CD4-positive, alpha-beta T cell treated with Interleukin-12 subunit alpha and Interleukin-12 subunit beta, for 1 hour (primary cell): ENCODE measurements around the gene GTF3C6.
"Not testable (repeated sequence)": the region's sequence is repeated elsewhere in the genome, so short reads cannot be mapped to it uniquely, and the experiment has no call there.

Experiments
- DNase-seq: peaks from one replicate; pipeline ENCODE4 v3.0.0-alpha.2; 2020

Gene GTF3C6

GRCh38 chr6:110958329-110959192 lies at the start of gene GTF3C6:
Gene GTF3C6 (plus strand): TSS chr6:110958706. CDS start chr6:110958770, 64 bp downstream.
- DNase-seq = peak; percentile 93

DNA sequence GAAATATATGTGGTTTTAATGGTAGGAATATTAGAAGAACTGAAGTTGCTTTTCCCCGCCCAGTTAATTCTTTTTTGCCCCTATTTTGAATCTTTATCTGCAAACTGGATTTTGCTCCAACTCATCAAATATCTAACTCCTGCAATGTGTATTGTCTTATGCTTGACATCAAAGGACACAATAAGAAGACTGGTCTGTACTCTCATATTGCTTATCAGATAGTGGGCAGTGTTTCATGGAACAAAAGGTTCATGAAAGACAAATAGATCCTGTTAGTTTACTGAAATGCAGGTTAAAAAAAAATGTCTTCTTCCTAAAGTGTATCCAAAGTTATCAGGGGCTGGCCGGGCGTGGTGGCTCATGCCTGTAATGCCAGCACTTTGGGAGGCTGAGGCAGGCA lies 27.7 kb upstream of the GTF3C6 start:
- DNase-seq = no peak

DNA sequence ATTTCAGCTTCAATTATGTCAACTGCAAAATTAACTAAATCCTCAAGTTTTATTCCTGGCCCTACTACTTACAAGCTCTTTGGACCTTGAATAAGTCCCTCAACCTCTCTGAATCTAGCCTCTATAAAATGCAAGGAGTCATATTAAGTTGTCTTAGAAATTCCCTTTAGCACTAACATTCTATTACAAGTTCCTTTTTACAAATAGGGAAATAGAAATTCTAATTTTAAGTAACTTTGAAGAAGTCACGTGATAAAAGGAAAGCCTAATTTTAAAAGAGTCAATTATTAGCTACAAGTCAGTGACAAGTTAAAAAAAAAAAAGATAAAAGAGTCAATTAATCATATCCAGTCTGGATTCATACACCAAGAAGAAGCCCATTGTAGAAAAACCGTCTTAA lies 24.6 kb upstream of the GTF3C6 start:
- DNase-seq = no peak

DNA sequence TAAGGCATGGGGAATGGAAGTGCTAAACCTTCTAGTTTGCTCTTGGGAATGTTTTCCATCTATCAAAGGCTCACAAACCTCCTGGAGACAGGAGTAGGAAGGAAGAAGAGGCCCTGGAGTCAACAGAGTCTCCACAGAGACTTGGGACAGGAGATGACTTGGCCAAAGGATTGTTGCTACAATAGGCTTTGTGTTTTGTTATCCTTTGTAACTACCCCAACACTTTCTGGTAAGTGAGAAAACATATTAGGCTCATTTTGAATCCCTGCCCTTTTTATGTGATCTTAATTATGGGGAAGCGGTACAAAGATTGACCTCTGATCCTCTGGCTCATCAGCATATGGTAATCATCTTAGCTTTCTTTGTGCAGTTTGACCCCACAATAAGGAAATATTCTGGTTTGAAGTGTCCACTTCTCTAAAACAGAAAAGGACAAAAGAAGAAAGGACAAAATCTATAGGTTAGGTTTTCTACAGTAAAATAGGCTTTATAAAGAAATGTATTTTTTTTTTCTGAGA lies 24.1 kb upstream of the GTF3C6 start:
- DNase-seq = no peak

DNA sequence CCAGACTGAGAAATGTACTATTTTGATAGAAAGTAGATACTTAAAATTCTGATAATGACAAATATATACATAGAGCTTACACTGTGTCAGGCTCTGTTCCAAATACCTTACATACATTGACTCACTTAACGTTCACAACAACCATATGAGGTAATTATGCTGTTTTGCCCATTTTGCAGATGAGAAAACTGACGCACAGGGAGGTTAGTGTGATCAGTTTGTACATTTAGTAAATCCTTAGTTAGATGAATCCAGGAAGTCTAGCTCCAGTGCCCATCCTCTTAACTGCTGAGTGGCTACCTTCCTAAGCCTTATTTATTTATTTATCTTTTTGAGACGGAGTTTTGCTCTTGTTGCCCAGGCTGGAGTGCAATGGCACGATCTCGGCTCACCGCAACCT lies 23.3 kb upstream of the GTF3C6 start:
- no peak for DNase-seq

DNA sequence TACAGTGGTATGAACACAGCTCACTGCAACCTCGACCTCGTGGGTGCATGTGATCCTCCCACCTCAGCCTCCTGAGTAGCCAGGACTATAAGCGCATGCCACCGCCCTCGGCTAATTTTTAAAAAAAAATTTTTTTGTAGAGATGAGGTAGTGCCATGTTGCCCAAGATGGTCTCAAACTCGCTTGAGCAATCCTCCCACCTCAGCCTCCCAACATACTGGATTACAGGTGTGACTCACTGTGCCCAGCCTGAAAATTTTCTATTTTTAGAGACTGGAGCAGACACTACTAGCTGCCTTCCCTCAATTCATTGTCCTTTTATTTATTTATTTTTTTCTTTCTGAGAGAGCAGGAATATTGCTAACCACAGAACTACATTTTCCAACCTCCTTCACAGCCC lies 20.3 kb upstream of the GTF3C6 start:
- no peak for DNase-seq

- DNase-seq = no peak
These were observed 18.9 kb upstream of the GTF3C6 start for GRCh38 chr6:110939429-110940200.

DNA sequence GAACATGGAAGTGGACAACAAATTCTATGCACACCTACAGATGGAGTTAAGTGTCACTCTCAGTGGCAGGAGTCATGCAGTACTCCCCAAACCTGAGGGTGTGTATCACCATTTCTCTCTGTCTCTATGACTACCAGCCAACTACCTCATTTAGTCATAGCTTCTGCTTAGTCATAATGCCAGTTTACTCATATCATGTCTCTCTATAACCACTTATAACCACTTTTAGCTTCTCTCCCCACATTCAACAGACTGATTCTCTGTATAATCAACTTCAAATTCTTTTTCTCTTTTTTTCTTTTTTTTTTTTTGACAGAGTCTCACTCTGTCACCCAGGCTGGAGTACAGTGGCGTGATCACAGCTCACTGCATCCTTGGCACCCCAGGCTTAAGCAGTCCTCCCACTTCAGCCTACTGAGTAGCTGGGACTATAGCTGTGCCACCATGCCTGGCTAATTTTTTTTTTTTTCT lies 13.8 kb upstream of the GTF3C6 start:
- peak; percentile 40 for DNase-seq

DNA sequence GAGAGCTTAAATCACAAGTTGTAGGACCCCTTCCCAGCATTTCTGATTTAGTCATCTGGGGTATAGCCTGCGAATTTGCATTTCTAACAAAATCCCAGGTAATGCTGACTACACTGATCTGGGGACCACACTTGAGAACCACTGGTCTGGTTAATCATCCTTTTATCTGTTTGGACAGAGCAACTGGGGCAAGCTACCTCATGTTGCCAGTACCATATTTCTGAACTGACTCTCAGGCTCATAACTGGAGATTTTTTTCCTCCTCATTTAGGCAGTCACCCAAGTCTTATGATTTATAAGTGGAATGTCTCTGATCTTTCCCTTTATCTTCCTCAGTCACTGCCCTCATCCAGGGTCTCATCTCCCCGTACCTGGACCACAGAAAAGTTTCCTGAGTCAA lies 12.0 kb upstream of the GTF3C6 start:
- DNase-seq = no peak

DNA sequence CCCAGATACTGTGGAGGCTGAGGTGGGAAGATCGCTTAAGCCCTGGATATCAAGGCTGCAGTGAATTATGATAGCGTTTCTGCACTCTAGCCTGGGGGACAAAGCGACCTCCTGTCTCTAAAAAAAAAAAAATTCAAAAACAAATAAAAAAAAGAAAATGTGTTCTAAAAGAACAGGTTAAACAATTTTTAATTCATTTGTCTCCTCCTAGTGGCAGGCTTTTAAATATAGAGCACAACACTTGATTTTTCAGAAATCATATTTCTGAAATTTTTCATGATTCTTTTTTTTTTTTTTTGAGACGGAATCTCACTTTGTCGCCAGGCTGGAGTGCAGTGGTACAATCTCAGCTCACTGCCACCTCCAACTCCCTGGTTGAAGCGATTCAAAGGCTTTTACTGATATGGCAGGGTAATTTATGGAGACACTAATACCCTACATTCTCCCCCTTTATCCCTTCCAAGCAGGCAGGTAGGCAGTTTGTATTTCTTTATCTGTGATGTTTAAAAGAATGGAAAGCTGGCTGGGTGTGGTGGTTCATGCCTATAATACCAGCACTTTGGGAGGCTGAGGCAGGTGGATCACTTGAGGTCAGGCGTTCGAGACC lies 8.7 kb upstream of the GTF3C6 start:
- peak; percentile 51 for DNase-seq

- DNase-seq = no peak
These were observed 8.1 kb upstream of the GTF3C6 start for GRCh38 chr6:110950440-110950839.

- no peak for DNase-seq
These were observed 7.5 kb upstream of the GTF3C6 start for GRCh38 chr6:110951008-110951407.

DNA sequence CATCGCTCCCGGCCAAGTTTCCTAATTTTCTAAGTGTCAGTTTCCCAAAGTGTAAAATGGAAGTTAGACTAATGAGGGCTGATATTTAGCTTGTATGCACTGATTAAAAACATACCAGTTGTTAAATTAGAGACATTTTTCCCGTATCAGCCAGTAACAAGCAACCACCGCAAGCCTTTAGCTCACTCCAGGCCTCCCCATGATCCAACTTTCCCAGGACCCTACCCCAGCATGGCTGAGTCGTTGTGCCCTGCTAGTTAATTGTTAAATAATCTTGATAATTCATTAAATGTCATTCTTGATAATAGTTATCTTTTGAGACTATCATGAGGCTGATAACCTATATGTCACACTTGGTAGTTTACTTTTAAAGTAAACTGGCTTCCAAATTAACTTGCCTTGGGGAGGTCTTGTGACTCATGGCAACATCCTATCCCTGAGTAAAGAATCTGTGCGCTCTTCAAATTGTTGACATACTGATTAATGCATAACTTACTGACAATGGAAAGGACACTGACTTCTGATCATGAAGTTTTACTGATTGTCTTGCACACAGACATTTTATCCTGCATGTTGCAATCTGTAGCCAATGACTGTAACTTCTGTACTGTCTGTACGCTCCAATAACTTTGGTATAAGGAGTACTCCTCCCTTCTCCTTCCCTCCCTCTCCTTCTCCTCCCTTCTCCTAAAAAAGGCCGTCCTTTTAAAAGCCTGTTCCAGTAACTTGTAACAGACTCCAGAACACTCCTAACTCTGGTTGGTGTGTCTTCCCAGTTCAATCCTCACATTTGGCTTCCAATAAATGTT lies 6.3 kb upstream of the GTF3C6 start:
- no peak for DNase-seq

- no peak for DNase-seq
These were observed 4.7 kb upstream of the GTF3C6 start for GRCh38 chr6:110953633-110954303.

DNA sequence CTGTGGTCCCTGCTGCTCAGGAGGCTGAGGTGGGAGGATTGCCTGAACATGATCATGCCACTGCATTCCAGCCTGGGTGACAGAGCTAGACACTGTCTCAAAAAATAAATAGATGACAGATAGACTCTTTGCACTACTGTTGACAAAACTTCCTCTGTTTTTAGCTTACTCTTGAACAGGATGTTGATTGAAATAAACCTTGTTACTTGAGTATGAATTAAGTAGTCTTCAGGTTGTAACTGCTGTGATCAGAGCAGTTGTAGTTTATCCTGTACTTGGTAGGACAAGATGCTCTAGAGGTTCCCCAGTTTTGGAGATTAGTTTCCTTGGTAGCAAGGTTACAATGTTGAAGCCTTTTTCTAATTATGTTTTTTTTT lies 1.5 kb downstream of the GTF3C6 start:
- DNase-seq = no peak

- not testable (repeated sequence) for DNase-seq
These were observed 4.1 kb downstream of the GTF3C6 start for GRCh38 chr6:110962636-110963035.

GRCh38 chr6:110965629-110966229 lies 7.2 kb downstream of the GTF3C6 start:
- no peak for DNase-seq

- DNase-seq = not testable (repeated sequence)
These were observed 10.2 kb downstream of the GTF3C6 start for GRCh38 chr6:110968661-110969060.

DNA sequence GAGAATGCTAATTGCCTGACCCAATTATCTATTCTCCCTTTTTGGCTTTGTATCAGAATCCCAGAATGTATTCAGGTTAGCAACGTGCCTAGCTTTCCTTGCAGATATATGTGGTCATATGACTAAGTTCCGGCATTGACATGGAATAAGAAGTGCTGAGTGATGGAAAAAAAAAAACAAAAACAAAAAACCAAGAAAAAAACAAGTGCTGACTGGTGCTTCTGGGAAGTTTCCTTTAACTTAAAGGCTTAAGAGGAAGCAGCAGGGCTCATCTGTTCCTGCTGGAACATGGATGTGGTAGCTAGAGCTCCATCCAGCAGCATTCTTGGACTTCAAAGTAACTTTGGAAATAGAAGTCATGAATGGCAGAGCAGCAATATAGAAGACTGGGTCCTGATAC lies 13.0 kb downstream of the GTF3C6 start:
- no peak for DNase-seq

- DNase-seq = no peak
These were observed 18.1 kb downstream of the GTF3C6 start for GRCh38 chr6:110976575-110976974.

- DNase-seq = peak; percentile 19
These were observed 21.1 kb downstream of the GTF3C6 start for GRCh38 chr6:110979565-110980101.
